Measurements from ENCODE around the gene SMYD3.

SMYD3 gene

DNA sequence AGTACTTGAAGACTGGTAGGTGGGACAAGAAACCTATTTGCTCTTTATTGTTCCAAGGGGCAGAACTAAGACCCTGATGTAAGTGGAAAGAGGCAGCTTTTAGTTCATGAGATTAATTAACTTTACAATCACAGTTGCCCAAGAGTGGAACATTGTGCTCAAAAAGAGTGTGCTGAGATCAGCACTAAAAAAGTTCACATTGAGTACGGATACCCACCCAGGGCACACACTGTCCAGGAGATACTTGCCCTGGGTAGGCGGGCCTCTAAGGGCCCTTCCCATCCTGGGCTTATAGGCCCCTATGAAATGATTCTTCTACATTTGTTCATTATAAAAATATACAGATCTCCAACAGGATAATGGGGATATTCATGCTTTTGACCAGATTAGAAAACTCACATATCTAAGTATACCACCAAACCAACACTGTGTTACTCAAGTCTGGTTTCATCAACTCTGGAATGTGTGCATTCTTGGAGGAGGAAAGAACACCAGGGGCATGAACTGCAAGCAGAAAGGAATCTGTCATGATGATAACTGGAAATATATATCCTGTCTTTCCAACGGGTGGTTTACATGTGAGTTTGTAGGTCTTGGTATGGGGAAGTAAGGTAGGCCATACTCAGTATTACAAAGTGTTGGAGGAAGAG is 626.2 kb downstream of the SMYD3 start:
- DNase-seq, result no peak
- in situ Hi-C loops (cut with HindIII; ENCODE audit: low pct_ligation_motif_present, low pct_unique_long_range_greater_than_20kb, low sequenced_read_pairs), result no loop called here

DNA sequence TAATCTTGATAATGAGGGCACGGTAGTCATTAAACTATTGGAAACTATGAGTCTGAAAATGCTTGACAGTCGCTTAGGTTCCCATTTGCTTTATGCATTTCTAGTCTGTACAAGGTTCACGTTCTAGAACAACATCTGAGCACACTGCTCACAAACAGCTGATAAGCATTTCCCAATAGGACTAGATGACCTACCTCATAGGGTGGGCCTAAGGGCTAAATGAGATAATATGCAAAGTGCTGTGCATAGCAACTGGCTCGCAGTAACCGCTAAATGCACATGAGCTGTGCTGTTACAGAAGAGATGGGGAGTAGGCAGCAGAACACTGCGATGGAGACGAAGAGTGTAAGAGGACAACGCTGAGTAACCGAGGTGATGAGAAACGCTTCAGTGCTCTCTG is 628.0 kb downstream of the SMYD3 start:
- in situ Hi-C loops (cut with HindIII; ENCODE audit: low pct_ligation_motif_present, low pct_unique_long_range_greater_than_20kb, low sequenced_read_pairs), result no loop called here
- DNase-seq, result no peak

DNA sequence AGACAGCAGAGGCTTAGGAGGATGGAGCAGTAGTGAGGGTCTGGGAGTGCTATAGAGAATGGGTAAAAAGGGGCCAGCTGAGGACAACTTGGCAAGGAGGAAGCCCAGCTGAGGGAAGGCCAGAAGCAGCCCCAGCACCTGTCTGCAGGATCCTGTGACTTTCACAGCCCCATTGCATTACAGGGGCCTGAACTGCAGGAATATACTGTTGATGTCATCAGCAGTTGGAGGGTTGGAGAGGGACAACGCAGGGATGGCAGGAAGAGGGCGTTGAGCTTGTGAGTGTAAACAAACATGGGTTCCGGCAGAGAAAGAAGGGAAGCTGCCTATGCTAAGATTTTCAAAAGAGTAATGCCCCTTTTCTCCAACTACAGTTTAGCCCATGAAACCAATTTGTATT is 628.5 kb downstream of the SMYD3 start:
- DNase-seq, result no peak
- in situ Hi-C loops (cut with HindIII; ENCODE audit: low pct_ligation_motif_present, low pct_unique_long_range_greater_than_20kb, low sequenced_read_pairs), result no loop called here

DNA sequence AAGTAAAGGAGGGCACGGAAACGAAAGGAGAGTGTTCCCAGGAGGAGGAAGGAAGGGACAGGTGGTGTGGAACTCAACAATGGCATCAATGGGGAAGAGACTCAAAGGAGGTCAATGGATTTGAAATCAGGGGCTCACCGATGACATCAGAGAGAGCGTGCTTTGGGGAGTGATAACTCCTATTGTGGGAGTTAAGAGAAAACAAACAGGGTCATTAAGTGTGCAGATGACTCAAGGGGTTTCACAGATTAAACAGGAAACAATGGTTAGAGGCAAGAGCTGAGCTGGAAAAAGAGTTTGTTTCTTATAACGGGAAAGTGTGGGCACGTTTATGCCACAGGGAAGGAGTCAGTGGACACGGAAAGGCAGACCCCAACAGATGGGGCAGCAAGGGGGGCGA is 629.1 kb downstream of the SMYD3 start:
- DNase-seq, result no peak
- in situ Hi-C loops (cut with HindIII; ENCODE audit: low pct_ligation_motif_present, low pct_unique_long_range_greater_than_20kb, low sequenced_read_pairs), result no loop called here

DNA sequence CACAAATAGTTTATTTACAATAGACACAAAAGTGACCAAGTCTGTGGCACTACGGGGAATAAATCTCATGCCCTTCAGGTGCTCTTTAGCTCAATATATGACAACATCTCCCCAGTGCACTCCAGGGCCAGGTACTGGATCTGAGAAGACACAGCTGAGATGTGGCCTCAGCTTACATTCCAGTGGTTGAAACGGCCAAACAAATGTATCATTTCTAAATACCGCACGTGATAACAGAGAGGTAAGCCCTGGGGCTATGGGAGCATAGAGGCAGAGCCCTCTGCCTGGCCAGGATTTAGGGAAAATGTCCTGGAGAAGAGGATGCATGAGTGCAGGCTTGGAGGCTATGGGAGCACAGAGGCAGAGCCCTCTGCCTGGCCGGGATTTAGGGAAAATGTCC is 630.5 kb downstream of the SMYD3 start:
- in situ Hi-C loops (cut with HindIII; ENCODE audit: low pct_ligation_motif_present, low pct_unique_long_range_greater_than_20kb, low sequenced_read_pairs), result no loop called here
- no peak for DNase-seq

DNA sequence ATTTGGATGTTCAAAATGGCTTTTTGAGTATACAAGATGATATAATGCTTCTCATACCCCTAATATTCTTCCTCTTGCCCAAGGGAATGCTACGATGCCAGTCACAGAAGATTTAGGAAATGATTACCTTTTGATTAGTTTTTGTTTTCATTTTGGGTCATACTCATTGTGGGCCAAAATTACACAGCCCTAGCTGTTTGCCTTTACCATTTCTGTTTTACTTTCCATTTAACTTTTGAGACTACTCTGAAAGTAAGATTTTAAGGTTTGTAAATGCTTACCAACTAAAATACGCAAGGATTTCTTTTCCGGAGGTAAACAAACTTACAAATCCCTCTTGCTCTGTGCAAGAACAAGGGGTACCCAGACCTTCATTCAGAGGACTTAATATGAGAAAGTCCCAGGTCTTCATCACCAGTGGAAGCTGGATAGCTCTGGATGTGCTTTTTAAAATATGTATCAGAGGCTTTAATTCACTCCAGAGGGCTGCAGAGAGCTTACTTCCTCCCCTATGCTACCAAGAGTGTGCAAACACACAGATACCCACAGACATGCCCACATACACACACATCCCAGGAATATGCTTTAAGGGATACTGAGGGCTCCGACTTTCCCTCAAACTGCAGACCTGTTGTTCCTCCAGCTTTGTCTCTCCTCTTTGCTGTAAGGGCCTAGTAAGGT is 631.4 kb downstream of the SMYD3 start:
- in situ Hi-C loops (cut with HindIII; ENCODE audit: low pct_ligation_motif_present, low pct_unique_long_range_greater_than_20kb, low sequenced_read_pairs), result no loop called here
- DNase-seq, result no peak

DNA sequence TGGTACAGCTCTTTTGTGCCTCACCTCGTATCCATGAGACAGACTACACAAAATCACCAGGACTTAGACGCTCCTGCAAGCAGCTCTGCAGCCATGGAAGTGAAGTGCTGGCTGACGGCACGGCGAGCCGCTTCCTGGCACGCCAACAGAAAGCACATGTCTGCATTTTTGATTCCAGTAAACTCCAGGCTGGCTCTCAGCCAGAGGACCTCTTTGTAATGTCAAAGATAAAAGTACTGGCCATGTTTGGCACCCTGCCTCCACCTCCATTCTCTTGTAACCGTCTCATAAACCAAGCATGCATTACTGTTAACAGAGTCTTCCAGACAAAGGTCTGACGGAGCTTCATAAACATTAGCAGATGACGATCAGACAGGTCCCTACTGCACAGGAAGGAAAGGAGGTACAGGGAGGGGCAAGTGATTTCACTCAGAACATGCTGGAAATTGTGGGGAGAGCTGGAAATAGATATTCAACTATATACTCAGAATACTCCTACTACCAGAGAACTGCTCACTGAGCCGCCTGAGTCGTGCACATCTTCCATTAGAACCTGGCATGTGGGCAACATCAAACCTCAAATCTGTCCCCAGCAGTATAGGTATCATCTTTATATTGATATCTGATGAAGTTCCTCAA is 632.0 kb downstream of the SMYD3 start:
- DNase-seq, result no peak
- in situ Hi-C loops (cut with HindIII; ENCODE audit: low pct_ligation_motif_present, low pct_unique_long_range_greater_than_20kb, low sequenced_read_pairs), result no loop called here

DNA sequence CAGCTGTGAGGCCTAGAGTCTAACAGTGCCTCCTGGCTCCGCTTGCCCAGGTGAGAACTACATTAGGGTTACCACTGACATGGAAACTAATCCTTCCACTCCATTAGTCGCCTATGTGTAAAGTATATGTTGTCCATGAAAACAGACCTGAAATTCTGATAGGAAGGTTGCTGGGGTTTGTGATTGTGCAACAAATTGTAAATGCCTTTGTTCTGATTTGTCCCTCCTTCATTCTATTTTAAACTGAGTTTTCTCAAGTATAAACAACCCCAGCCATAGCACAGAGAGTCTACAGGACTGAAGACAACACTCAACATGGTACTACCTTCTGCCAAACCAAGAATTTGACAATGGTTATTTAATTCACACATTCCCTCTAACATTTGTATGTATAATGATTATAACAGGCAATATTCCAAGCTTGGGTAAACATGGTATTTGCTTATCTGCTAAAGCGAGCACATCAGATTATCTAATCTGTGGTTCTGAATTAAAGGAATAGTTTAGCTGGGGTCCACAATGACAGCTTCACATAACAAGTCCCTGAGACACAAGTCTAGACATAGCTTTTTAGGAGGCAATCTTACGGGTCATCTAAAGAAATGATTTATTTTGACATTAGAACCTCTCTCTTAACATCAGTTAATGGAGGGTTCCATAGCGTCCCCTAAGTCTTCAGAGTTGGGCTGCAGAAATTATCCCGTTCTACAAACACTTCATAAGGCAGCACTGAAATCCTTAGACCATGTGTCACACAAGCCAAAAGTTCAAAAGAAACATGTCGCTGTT is 633.0 kb downstream of the SMYD3 start:
- no peak for DNase-seq
- in situ Hi-C loops (cut with HindIII; ENCODE audit: low pct_ligation_motif_present, low pct_unique_long_range_greater_than_20kb, low sequenced_read_pairs), result no loop called here

DNA sequence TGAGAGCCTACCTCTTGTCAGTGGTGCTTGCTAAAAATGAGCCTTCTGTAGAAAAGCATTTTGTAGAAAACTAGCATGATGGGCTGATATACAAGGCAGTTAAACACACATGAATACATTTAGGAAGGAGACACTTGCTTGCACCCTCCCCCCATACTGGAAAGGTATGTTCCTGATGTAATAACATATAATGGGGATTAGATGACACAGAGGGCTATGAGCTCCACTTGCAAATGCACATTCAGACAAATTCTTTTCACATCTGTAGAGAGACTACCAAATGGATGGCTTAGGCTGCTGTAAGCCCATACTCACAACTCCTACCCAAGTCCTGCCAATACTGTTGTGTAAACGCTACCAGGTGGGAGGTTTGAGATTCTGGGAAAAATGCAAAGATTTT is 634.0 kb downstream of the SMYD3 start:
- no peak for DNase-seq
- in situ Hi-C loops (cut with HindIII; ENCODE audit: low pct_ligation_motif_present, low pct_unique_long_range_greater_than_20kb, low sequenced_read_pairs), result no loop called here

DNA sequence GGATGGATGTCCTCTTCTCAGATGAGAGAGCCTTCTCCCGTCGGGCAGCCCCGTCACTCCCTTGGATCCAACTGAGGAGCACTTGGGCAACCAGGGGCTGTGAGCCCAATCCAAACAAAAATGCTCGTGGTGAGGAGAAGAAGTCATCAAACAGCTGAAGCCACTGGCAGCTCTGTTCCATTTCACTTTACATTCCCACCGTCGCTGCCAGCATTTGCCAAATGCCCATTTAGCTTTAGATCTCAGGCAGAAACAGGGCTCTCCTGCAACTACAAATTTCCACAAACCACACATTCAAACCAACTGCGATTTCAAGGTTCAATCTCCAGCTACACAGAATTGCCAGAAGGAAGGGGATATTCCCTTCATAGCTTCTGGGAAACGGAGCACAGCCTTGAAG is 634.6 kb downstream of the SMYD3 start:
- in situ Hi-C loops (cut with HindIII; ENCODE audit: low pct_ligation_motif_present, low pct_unique_long_range_greater_than_20kb, low sequenced_read_pairs), result no loop called here
- DNase-seq, result no peak

DNA sequence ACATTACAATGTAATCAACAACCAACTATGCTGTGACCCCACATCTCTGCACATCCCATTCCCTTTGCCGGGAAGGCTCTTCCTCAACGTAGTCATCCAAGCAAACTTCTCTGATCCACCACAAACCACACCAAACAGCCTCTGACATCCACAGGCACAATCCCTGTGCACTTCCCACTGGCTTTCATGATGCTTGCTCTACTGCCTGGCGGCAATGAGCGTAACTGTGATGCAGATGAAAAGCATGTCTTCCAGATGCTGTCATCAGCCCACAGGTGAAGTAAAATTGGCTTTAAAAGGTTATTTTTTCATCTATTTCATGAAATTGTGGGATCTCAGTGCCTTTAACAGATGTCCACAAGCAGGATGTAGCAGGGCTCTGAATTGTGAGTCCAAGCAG is 635.2 kb downstream of the SMYD3 start:
- in situ Hi-C loops (cut with HindIII; ENCODE audit: low pct_ligation_motif_present, low pct_unique_long_range_greater_than_20kb, low sequenced_read_pairs), result no loop called here
- DNase-seq, result no peak

DNA sequence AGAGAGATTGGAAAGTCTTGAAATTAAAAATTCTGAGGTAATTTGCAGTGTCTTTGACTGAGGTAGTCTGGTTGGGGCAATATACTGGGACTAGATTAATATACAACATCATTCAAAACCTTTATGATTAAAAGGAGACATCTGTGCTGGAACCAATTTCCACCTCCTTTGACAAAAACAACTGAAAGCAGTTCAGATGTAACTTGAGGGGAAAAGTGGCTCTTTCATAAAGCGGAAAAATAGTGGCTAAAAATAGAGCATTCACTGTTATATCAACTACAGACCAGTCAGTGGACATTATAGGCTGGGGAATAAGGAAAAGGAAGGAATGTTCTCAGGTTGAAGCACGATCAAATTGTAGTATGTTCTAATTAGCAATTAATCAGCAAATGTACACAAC is 635.9 kb downstream of the SMYD3 start:
- in situ Hi-C loops (cut with HindIII; ENCODE audit: low pct_ligation_motif_present, low pct_unique_long_range_greater_than_20kb, low sequenced_read_pairs), result no loop called here
- no peak for DNase-seq

DNA sequence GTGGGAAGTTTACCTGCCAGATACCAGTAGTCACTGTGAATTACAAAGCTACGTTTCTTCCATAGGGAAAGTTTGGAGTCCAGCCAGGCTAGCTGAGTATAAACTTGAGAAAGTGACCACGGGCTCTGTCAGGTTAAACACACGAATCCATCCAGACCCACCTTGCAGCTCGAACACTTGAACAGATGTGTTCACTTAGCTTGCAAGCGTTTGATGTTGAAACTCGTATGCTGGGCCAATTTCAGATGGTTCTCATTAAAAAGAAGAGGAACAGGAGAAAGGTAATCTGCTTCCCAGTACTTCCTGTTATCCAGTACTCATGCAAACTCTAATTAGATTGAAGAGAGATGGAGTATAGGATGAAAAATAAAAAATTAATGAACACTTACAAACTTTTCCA is 636.4 kb downstream of the SMYD3 start:
- in situ Hi-C loops (cut with HindIII; ENCODE audit: low pct_ligation_motif_present, low pct_unique_long_range_greater_than_20kb, low sequenced_read_pairs), result no loop called here
- DNase-seq, result no peak

DNA sequence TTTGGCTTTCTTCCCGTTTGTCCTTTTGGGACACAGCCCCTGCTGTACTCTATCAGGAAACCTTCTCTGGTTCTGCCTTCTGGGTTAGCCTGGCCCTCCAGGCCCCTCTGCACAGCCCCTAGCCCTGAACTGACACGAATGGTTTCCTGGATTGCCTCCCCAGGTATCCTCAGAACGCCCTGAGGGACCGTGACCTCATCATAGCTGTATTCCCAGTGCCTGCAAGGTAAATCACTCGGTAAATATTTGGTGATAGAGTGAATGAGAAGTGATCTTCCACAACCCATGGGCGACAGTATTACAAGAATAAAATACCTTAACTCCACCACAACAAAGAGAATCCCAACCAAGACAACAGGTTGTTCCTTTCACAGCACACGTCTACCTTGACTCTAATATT is 637.2 kb downstream of the SMYD3 start:
- DNase-seq, result no peak
- in situ Hi-C loops (cut with HindIII; ENCODE audit: low pct_ligation_motif_present, low pct_unique_long_range_greater_than_20kb, low sequenced_read_pairs), result no loop called here

DNA sequence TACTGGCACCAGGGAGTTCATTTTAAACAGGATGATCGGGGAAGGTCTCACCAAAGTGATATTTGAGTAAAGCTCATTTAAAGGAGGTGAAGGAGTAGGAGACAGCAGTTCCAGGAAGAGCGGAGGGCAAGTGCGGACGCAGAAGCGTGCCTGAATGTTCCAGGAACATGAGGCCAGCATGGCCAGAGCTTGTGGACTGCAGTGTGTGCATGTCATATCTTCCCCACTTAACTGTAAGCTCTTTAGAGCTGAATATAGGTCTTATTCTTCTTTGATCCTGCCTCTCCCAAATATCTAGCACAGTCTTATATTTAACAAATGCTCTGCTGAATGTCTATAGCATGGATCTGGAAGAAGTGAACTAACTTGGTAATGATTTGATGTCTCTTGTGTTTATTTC is 639.3 kb downstream of the SMYD3 start:
- no peak for DNase-seq
- in situ Hi-C loops (cut with HindIII; ENCODE audit: low pct_ligation_motif_present, low pct_unique_long_range_greater_than_20kb, low sequenced_read_pairs), result no loop called here

DNA sequence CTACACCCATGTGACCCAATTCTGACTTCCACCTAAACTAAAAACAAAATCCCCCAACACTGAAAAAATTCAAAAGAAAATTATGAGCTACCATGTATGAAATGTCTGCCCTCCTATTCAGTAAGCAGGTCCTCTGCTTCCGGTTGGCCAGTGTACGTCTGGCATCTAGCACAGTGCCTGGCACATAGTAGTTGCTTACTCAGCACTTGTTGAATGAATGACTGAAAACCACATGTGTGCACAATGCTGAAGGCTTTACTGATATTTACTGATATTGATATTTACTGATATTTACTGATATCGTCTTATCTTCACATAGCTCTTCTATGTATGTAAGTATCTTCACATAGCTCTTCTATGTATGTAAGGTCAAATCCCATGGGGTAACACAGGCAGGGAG is 642.2 kb downstream of the SMYD3 start:
- in situ Hi-C loops (cut with HindIII; ENCODE audit: low pct_ligation_motif_present, low pct_unique_long_range_greater_than_20kb, low sequenced_read_pairs), result no loop called here
- no peak for DNase-seq

DNA sequence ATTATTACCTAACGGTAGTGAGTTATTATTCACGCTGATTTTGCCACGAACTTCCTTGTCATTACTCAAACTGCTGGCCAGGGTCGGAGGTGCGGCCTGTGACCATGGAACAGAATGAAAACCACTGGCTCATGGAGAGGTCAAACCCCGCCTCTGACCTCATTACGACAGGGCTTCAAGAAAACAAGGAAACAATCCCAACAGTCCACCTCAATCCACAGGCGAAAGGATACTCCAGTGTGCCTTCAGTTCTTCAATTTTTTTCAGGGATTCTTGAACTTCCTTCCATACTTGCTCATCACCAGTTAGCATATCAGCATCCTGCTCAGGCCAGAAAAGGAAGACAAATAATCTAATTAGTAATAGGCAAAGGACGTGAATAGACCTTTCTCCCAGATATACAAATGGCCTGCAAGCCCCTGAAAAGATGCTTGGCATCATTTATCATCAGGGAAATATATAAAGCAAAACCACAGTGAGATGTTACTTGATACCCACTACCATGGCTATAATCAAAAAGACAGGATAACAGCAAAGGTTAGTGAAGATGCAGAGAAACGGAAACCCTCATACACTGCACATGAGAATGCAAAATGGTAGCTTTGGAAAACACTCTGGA is 643.4 kb downstream of the SMYD3 start:
- in situ Hi-C loops (cut with HindIII; ENCODE audit: low pct_ligation_motif_present, low pct_unique_long_range_greater_than_20kb, low sequenced_read_pairs), result no loop called here
- DNase-seq, result no peak

DNA sequence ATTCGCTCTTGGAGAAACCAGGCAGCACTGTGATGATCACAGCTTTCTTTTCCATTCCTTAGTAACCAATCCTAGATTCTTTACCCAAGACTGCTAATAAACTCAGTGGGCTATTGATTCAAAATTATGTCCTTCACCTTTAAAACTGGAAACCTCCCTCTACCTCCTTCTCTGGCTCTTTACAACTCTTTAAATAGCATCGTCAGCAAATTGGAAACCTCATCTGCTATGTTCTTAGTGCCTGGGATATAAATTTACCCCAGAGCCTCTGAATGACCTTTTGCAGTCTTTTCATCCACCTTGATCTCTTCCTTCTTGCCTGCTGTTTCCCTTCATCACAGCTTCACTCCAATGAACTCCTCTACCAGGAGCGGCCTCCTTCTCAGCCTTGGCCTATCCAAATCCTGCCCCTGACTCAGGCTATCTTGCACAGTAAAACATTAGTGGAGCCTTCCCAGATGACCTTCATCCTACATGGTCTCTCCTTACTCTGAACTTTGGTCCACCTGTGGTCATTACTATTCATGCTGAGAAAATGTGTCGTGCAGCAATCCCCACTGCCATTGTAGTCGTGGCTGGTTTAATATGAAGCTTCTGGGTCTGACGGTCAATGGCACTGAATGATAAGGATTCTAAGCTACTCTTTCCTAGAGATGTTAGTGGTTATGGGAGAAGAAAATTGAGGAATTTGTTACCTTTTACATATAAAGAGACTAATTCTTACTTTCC is 644.1 kb downstream of the SMYD3 start:
- DNase-seq, result no peak
- in situ Hi-C loops (cut with HindIII; ENCODE audit: low pct_ligation_motif_present, low pct_unique_long_range_greater_than_20kb, low sequenced_read_pairs), result no loop called here

Data from ACHN (cell line).